Measurements from ENCODE around the gene SARS1.

DNA sequence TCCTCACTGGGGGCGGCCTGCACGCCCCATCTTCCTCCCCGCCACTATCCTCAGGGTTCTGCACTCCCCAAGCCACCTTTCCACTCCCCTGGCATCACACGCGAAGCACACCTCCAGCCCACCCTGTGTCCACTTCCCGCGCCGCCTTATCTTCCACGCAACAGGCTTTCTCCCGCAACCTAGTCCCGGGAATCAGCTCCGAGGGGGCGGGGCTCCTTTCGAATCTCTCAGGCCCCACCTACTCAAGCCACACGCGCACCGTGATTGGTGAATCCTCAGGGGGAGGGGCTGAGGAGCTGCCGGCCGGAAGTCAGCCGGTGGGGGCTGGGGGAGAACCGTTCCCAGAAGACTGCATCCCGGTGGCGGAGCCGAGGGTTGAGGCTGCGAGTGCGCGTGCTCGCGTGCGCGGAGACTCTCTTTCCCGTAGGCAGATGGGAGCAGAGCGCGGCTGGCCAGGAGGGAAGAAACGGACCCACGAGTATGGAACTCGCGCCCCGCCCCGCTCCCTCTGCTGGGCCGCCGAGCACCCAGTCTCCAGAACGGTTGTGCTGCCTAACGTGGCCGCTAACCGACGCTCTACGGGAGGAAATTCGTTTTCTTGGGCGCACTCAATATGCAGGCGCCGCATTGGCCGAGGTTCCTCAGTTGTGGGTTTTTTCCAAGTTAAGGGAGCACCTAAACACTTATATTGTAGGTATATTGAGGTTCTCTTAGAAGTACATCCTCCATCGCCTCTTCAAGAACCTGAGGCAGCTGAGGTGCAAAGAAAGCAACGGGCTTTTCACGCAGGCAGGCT is 69.4 kb downstream of the SARS1 start, which contains the start of gene PSRC1:
- TF ChIP-seq, protein P1, sequence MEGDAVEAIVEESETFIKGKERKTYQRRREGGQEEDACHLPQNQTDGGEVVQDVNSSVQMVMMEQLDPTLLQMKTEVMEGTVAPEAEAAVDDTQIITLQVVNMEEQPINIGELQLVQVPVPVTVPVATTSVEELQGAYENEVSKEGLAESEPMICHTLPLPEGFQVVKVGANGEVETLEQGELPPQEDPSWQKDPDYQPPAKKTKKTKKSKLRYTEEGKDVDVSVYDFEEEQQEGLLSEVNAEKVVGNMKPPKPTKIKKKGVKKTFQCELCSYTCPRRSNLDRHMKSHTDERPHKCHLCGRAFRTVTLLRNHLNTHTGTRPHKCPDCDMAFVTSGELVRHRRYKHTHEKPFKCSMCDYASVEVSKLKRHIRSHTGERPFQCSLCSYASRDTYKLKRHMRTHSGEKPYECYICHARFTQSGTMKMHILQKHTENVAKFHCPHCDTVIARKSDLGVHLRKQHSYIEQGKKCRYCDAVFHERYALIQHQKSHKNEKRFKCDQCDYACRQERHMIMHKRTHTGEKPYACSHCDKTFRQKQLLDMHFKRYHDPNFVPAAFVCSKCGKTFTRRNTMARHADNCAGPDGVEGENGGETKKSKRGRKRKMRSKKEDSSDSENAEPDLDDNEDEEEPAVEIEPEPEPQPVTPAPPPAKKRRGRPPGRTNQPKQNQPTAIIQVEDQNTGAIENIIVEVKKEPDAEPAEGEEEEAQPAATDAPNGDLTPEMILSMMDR (IDR thresholded peaks at IDR 0.05), result peak; percentile 71
- TF ChIP-seq EZH2 (IDR thresholded peaks at IDR 0.05; ENCODE audit: borderline replicate concordance, insufficient read depth, low read depth, low read length, poor library complexity, severe bottlenecking), result no peak

Data from B cell (primary cell).